Measurements from ENCODE around the gene UBXN4.

- TF ChIP-seq CTCF (IDR thresholded peaks at IDR 0.05; ENCODE audit: low read length) (no peak), EZH2 (IDR thresholded peaks at IDR 0.05; ENCODE audit: borderline replicate concordance, low read length) (no peak)
Measured at GRCh38 chr2:135832891-135833290, 91.2 kb downstream of the UBXN4 start.

Measured in OCI-LY1 (cell line).